Loucy (cell line): ENCODE results near the gene ARSI.
A peak's percentile ranks its signal among the peaks of the same experiment; 100 is the strongest.

Experiments used
- H2AFZ ChIP-seq: fragments of 200-600 bp; sonication (generic); 2 replicates; pipeline ENCODE4 v1.6.0; 2016; ENCODE audit warnings: antibody characterized with exemption, mild to moderate bottlenecking, low read length, moderate library complexity
- H3F3A ChIP-seq: fragments of 200-600 bp; 2 replicates; pipeline ENCODE4 v1.6.0; 2016; ENCODE audit warnings: antibody characterized with exemption, low read depth, mild to moderate bottlenecking
- H3K27me3 ChIP-seq: fragments of 200-600 bp; sonication (generic); 2 replicates; pipeline ENCODE4 v1.6.1; 2014; ENCODE audit warnings: low read length, mild to moderate bottlenecking; ENCODE audit not compliant: insufficient read depth, poor library complexity, severe bottlenecking
- H3K36me3 ChIP-seq: fragments of 200-600 bp; sonication (generic); 2 replicates; pipeline ENCODE4 v1.6.1; 2016; ENCODE audit warnings: low read length; ENCODE audit not compliant: insufficient read depth
- H3K4me1 ChIP-seq: fragments of 200-600 bp; sonication (generic); 2 replicates; pipeline ENCODE4 v1.5.1; 2014; ENCODE audit warnings: low read length, mild to moderate bottlenecking; ENCODE audit not compliant: insufficient read depth, poor library complexity, severe bottlenecking
- H3K4me2 ChIP-seq: fragments of 200-600 bp; sonication (generic); 2 replicates; pipeline ENCODE4 v1.6.0; 2014; ENCODE audit warnings: antibody characterized with exemption, low read length, low read depth, mild to moderate bottlenecking; ENCODE audit not compliant: poor library complexity, severe bottlenecking
- H3K4me3 ChIP-seq: fragments of 200-600 bp; sonication (generic); 2 replicates; pipeline ENCODE4 v1.5.1; 2014; ENCODE audit warnings: low read length, mild to moderate bottlenecking, mixed read lengths; ENCODE audit not compliant: poor library complexity, severe bottlenecking
- H3K79me2 ChIP-seq: fragments of 200-600 bp; sonication (generic); 2 replicates; pipeline ENCODE4 v1.6.1; 2014; ENCODE audit warnings: low read length; ENCODE audit not compliant: insufficient read depth
- H3K9ac ChIP-seq: fragments of 200-600 bp; sonication (generic); 2 replicates; pipeline ENCODE4 v1.6.0; 2014; ENCODE audit warnings: mild to moderate bottlenecking, low read depth, low read length, moderate library complexity; ENCODE audit not compliant: poor library complexity, severe bottlenecking
- H3K9me2 ChIP-seq: fragments of 200-600 bp; sonication (generic); replicated peaks from 2 replicates; pipeline ENCODE4 v1.6.1; 2016; ENCODE audit warnings: low read depth, low read length, mixed read lengths
- H3K9me3 ChIP-seq: fragments of 200-600 bp; sonication (generic); 2 replicates; pipeline ENCODE4 v1.6.1; 2014; ENCODE audit warnings: mild to moderate bottlenecking, antibody characterized with exemption, low read length, low read depth; ENCODE audit not compliant: insufficient read depth
- H4K20me1 ChIP-seq: fragments of 200-600 bp; sonication (generic); 2 replicates; pipeline ENCODE4 v1.6.0; 2014; ENCODE audit warnings: antibody characterized with exemption, low read length, mild to moderate bottlenecking; ENCODE audit not compliant: insufficient read depth, poor library complexity, severe bottlenecking
- EZH2phosphoT487 ChIP-seq: fragments of 200-600 bp; IDR thresholded peaks from 2 replicates; pipeline ENCODE4 v1.6.1; 2018; ENCODE audit warnings: antibody characterized with exemption, mild to moderate bottlenecking, moderate library complexity, borderline replicate concordance
- TF ChIP-seq, protein P1 (sequence below): fragments of 200-600 bp; sonication (generic); conservative IDR thresholded peaks from 2 replicates; pipeline ENCODE4 v1.5.1; 2014; ENCODE audit warnings: mild to moderate bottlenecking, antibody characterized with exemption, low read length

ARSI gene

DNA sequence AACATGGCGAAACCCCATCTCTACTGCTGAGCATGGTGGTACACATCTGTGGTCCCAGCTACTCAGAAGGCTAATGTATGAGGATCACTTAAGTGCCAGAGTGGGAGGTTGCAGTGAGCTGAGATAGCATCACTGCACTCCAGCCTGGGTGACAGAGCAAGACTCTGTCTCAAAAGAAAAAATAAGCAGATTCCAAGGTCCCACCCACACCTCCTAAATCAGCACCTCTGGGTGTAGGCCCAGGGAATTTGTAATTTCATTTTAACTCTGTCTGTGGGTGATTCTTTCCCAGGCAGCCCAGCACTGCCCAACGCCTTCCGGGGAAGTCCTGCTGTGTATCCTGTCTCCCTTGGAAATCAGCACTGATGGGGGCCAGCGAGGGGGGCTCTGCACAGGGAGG is 25.7 kb downstream of the ARSI start:
- Histone ChIP-seq H3K9ac (no peak overlapping the region), H3K4me1 (no peaks in the 10 kb centered on the region), H3K4me2 (no peak overlapping the region), H3K9me2 (no peaks in the 10 kb centered on the region), H3K4me3 (no peak overlapping the region), H3K27me3 (no peaks in the 10 kb centered on the region), H2AFZ (no peak overlapping the region), H3K36me3 (no peaks in the 10 kb centered on the region), H3K9me3 (no peaks in the 10 kb centered on the region), H3F3A (no peaks in the 10 kb centered on the region), H3K79me2 (no peaks in the 10 kb centered on the region), H4K20me1 (no peaks in the 10 kb centered on the region)
- no peak for TF ChIP-seq EZH2phosphoT487
- TF ChIP-seq, protein P1, sequence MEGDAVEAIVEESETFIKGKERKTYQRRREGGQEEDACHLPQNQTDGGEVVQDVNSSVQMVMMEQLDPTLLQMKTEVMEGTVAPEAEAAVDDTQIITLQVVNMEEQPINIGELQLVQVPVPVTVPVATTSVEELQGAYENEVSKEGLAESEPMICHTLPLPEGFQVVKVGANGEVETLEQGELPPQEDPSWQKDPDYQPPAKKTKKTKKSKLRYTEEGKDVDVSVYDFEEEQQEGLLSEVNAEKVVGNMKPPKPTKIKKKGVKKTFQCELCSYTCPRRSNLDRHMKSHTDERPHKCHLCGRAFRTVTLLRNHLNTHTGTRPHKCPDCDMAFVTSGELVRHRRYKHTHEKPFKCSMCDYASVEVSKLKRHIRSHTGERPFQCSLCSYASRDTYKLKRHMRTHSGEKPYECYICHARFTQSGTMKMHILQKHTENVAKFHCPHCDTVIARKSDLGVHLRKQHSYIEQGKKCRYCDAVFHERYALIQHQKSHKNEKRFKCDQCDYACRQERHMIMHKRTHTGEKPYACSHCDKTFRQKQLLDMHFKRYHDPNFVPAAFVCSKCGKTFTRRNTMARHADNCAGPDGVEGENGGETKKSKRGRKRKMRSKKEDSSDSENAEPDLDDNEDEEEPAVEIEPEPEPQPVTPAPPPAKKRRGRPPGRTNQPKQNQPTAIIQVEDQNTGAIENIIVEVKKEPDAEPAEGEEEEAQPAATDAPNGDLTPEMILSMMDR, result no peak

DNA sequence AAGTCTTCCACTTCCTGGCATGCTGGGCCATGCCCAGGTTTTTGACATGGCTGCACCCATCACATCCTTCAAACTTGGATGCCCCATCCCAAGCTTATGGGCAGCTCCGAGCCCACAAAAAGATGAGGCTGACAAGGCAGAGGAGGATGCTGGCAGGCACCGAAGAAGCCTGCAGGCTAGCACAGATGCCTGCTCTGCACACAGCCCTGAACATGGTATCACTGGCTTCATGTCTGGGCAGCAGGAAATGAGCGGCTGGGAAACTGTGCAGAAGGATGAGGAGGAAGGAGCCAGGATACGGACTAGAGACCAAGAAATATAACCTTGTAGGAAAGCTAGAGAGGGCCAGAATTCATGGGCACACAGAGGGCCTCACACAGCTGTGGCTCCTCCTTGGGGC is 27.9 kb downstream of the ARSI start:
- Histone ChIP-seq H3K36me3 (no peaks in the 10 kb centered on the region), H3K27me3 (no peaks in the 10 kb centered on the region), H2AFZ (no peak overlapping the region), H3K9ac (no peak overlapping the region), H3K4me3 (no peak overlapping the region), H3F3A (no peaks in the 10 kb centered on the region), H3K9me3 (no peaks in the 10 kb centered on the region), H3K9me2 (no peaks in the 10 kb centered on the region), H3K79me2 (no peaks in the 10 kb centered on the region), H4K20me1 (no peaks in the 10 kb centered on the region), H3K4me1 (no peaks in the 10 kb centered on the region), H3K4me2 (no peak overlapping the region)
- TF ChIP-seq, protein P1, result no peak
- TF ChIP-seq EZH2phosphoT487, result no peak

DNA sequence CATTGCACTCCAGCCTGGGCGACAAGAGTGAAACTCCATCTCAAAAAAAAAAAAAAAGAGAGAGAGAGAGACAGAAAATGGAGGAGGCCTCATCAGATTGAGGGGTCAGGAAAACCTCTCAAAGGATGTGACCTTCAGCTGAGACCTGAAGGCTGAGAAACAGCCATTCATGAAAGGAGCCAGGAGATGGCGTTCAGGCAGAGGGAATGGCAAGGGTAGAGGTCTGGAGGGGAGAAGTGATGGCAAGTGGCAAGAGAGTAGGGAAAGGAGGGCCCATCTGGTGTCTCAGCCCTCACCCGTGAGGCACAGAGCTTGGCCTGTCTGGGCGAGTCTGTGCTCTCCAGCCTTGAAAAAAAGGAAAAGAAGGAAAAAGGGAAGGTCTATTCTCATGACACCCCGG is 30.2 kb downstream of the ARSI start:
- no peak overlapping the region for H3K9ac ChIP-seq
- no peaks in the 10 kb centered on the region for H3K4me1 ChIP-seq
- H2AFZ ChIP-seq, result no peak overlapping the region
- H3K36me3 ChIP-seq, result no peaks in the 10 kb centered on the region
- H3K4me2 ChIP-seq, result no peak overlapping the region
- H3K27me3 ChIP-seq, result no peaks in the 10 kb centered on the region
- H4K20me1 ChIP-seq, result no peaks in the 10 kb centered on the region
- no peaks in the 10 kb centered on the region for H3F3A ChIP-seq
- H3K79me2 ChIP-seq, result no peaks in the 10 kb centered on the region
- H3K4me3 ChIP-seq, result no peak overlapping the region
- TF ChIP-seq, protein P1, result peak; percentile 52
- TF ChIP-seq EZH2phosphoT487, result no peak
- no peaks in the 10 kb centered on the region for H3K9me3 ChIP-seq
- no peaks in the 10 kb centered on the region for H3K9me2 ChIP-seq
